ENCODE measurements around the gene C3.

The C3 gene

DNA sequence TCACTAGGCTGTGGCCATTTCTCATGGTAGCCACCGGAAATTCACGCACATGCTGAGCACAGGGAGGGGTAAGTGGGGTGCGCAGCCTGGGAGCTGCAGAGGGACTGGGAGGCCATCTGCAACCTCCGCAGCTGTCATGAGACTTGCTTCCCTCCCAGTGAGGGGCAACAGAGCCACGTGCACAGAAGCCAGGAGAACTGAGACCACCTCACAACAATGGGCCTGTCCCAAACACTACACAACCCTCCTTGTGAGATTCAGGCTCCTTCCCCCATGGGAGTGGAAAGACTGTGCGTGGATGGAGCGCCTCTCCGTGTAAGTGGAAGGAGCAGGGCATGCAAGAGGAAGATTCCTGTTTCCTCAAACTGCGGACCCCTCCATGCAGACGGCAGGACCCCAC, 8.8 kb downstream of the C3 start:
- H3K9me3 ChIP-seq (ENCODE audit: insufficient read depth, low read length, severe bottlenecking): no peaks in the 10 kb centered on the region
- no peak overlapping the region for H3K4me3 ChIP-seq (ENCODE audit: low read depth in 1 of 2, low read length in 2 of 2)
- H3K9ac ChIP-seq (ENCODE audit: low read depth, low read length): no peak overlapping the region
- H3K4me1 ChIP-seq (ENCODE audit: insufficient read depth, low read length): no peaks in the 10 kb centered on the region
- H4K20me1 ChIP-seq (ENCODE audit: insufficient read depth, low read length): no peaks in the 10 kb centered on the region
- H3K36me3 ChIP-seq (ENCODE audit: insufficient read depth, low read length): no peaks in the 10 kb centered on the region
- H3K4me2 ChIP-seq (ENCODE audit: insufficient read depth, low read length): no peak overlapping the region
- H2AFZ ChIP-seq (ENCODE audit: low read depth, low read length): no peak overlapping the region
- TF ChIP-seq, protein P1, sequence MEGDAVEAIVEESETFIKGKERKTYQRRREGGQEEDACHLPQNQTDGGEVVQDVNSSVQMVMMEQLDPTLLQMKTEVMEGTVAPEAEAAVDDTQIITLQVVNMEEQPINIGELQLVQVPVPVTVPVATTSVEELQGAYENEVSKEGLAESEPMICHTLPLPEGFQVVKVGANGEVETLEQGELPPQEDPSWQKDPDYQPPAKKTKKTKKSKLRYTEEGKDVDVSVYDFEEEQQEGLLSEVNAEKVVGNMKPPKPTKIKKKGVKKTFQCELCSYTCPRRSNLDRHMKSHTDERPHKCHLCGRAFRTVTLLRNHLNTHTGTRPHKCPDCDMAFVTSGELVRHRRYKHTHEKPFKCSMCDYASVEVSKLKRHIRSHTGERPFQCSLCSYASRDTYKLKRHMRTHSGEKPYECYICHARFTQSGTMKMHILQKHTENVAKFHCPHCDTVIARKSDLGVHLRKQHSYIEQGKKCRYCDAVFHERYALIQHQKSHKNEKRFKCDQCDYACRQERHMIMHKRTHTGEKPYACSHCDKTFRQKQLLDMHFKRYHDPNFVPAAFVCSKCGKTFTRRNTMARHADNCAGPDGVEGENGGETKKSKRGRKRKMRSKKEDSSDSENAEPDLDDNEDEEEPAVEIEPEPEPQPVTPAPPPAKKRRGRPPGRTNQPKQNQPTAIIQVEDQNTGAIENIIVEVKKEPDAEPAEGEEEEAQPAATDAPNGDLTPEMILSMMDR (IDR thresholded peaks at IDR 0.05; ENCODE audit: borderline replicate concordance, extremely low read depth, low read length, poor library complexity, severe bottlenecking): no peak
- no peak for TF ChIP-seq EZH2 (IDR thresholded peaks at IDR 0.05; ENCODE audit: borderline replicate concordance, low read depth, low read length, severe bottlenecking)
- DNase-seq: no peak
- H3K27me3 ChIP-seq (ENCODE audit: insufficient read depth, low read length, poor library complexity): no peaks in the 10 kb centered on the region
- ATAC-seq (ENCODE audit: insufficient read depth, low read depth): no peak
- H3K27ac ChIP-seq (ENCODE audit: low read length): no peak overlapping the region
- no peaks in the 10 kb centered on the region for H3K79me2 ChIP-seq (ENCODE audit: insufficient read depth, low read length)

DNA sequence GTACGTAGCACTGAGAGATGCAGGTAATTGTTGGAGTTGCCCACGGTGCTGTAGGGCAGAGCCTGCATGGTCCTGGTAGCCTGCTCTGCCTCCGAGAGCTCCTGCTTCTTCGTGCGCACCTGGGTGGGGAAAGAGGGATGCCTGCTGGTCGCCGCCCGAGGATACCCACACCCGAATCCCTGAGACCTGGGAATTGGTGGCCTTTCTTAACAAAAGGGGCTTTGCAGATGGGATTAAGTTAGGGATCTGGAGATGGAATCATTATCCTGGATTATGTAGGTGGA, 9.4 kb downstream of the C3 start:
- TF ChIP-seq, protein P1 (IDR thresholded peaks at IDR 0.05; ENCODE audit: borderline replicate concordance, extremely low read depth, low read length, poor library complexity, severe bottlenecking): no peak
- TF ChIP-seq EZH2 (IDR thresholded peaks at IDR 0.05; ENCODE audit: borderline replicate concordance, low read depth, low read length, severe bottlenecking): no peak
- Histone ChIP-seq H4K20me1 (ENCODE audit: insufficient read depth, low read length) (no peaks in the 10 kb centered on the region), H3K9ac (ENCODE audit: low read depth, low read length) (no peak overlapping the region), H3K4me1 (ENCODE audit: insufficient read depth, low read length) (no peaks in the 10 kb centered on the region), H3K79me2 (ENCODE audit: insufficient read depth, low read length) (no peaks in the 10 kb centered on the region), H3K4me2 (ENCODE audit: insufficient read depth, low read length) (no peak overlapping the region), H3K27me3 (ENCODE audit: insufficient read depth, low read length, poor library complexity) (no peaks in the 10 kb centered on the region), H3K9me3 (ENCODE audit: insufficient read depth, low read length, severe bottlenecking) (no peaks in the 10 kb centered on the region), H3K4me3 (ENCODE audit: low read depth in 1 of 2, low read length in 2 of 2) (no peak overlapping the region), H3K27ac (ENCODE audit: low read length) (no peak overlapping the region), H2AFZ (ENCODE audit: low read depth, low read length) (no peak overlapping the region), H3K36me3 (ENCODE audit: insufficient read depth, low read length) (no peaks in the 10 kb centered on the region)
- no peak for DNase-seq
- ATAC-seq (ENCODE audit: insufficient read depth, low read depth): no peak

DNA sequence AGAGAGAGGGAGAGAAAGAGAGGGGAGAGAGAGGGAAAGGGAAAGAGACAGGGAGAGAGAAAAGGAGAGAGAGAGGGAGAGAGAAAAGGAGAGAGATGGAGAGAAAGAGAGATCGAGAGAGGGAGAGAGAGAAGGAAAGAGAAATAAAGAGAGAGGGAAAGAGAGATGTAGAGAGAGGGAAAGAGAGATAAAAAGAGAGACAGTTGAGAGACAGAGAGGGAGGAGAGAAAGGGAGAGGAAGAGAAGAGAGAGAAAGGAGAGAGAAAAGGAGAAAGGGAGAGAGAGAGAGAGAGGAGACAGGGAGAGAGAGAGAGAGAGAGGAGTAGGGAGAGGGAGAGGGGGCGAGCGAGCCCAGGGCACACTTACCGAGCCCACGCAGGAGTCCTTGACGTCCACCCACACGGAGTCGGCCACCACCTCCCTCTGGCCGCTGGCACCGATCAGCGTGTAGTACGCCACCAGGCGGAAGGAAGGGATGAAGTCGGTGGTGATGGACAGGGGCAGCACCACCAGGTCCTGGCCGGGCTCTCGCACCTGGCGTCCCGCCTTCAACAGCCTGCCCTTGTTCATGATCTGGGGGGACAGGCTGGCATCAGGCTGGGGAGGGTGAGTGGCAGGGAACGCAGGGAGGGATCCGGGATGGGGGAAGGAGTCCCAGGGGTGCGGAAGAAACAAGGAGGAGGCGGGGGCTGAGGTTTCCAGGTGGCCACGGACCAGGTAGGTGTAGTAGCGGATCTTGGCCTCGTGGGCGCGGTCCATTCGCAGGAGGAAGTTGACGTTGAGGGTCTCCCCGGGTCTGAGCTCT, 10.0 kb downstream of the C3 start:
- no peak overlapping the region for H3K4me3 ChIP-seq (ENCODE audit: low read depth in 1 of 2, low read length in 2 of 2)
- no peak for TF ChIP-seq EZH2 (IDR thresholded peaks at IDR 0.05; ENCODE audit: borderline replicate concordance, low read depth, low read length, severe bottlenecking)
- TF ChIP-seq, protein P1 (IDR thresholded peaks at IDR 0.05; ENCODE audit: borderline replicate concordance, extremely low read depth, low read length, poor library complexity, severe bottlenecking): no peak

More for the DNA sequence above, 10.0 kb downstream of the C3 start:
- Histone ChIP-seq H3K27me3 (ENCODE audit: insufficient read depth, low read length, poor library complexity) (no peaks in the 10 kb centered on the region), H3K36me3 (ENCODE audit: insufficient read depth, low read length) (no peaks in the 10 kb centered on the region), H3K4me1 (ENCODE audit: insufficient read depth, low read length) (no peaks in the 10 kb centered on the region), H3K4me2 (ENCODE audit: insufficient read depth, low read length) (no peak overlapping the region), H3K9ac (ENCODE audit: low read depth, low read length) (no peak overlapping the region), H3K27ac (ENCODE audit: low read length) (no peak overlapping the region), H4K20me1 (ENCODE audit: insufficient read depth, low read length) (no peaks in the 10 kb centered on the region), H3K9me3 (ENCODE audit: insufficient read depth, low read length, severe bottlenecking) (no peaks in the 10 kb centered on the region), H3K79me2 (ENCODE audit: insufficient read depth, low read length) (no peaks in the 10 kb centered on the region), H2AFZ (ENCODE audit: low read depth, low read length) (no peak overlapping the region)
- no peak for DNase-seq
- no peak for ATAC-seq (ENCODE audit: insufficient read depth, low read depth)

Data from DND-41 (cell line).